A549 treated with CORT108297 at 1 μM for 4 hours (cell line): ENCODE measurements around the gene XPNPEP2. TPM values are rescaled to one million over a fixed set of nuclear protein-coding genes. Genes with fewer than 3 reads are reported as not detected.

Source experiments
- total RNA-seq: library from RNA; stranded (reverse); fragments of 200-300 nt; extraction: Qiagen RNA extraction; gene quantifications from 5 replicates; pipeline ENCODE4 v1.2.3, GENCODE V29; 2022

XPNPEP2 gene
- not detected in 5 replicates for total RNA-seq

GRCh38 chrX:129738466-129739308, at the start of gene XPNPEP2:
TSS of gene XPNPEP2 (plus strand) at chrX:129738979. CDS start at chrX:129739214, 235 bp downstream.

GRCh38 chrX:129779747-129780146, 41.0 kb downstream of the XPNPEP2 start, which contains the start of gene SASH3:
TSS of gene SASH3 (plus strand) at chrX:129779949. CDS start at chrX:129780098, 149 bp downstream.

Other genes starting within 250 kb of the XPNPEP2 start
- gene SMARCA1, start 215.5 kb upstream of the XPNPEP2 start, total RNA-seq, result 30.4 to 58.0 TPM (median 42.6 TPM) in 5 replicates
- 19.1 to 25.7 TPM (median 23.9 TPM) in 5 replicates for gene OCRL, start 198.7 kb upstream of the XPNPEP2 start, total RNA-seq
- 0.70 to 0.85 TPM (median 0.79 TPM) in 5 replicates for gene APLN, start 84.0 kb upstream of the XPNPEP2 start, total RNA-seq
- not detected in 5 replicates for gene SASH3, start 41.0 kb downstream of the XPNPEP2 start, total RNA-seq
- 37.9 to 43.5 TPM (median 40.4 TPM) in 5 replicates for gene ZDHHC9, start 104.9 kb downstream of the XPNPEP2 start, total RNA-seq
- 40.8 to 59.7 TPM (median 43.6 TPM) in 5 replicates for gene UTP14A, start 167.2 kb downstream of the XPNPEP2 start, total RNA-seq
- 6.1 to 11.1 TPM (median 9.7 TPM) in 5 replicates for gene BCORL1, start 243.7 kb downstream of the XPNPEP2 start, total RNA-seq